OCI-LY3 (cell line): ENCODE measurements around the gene DENND1A.
A peak's percentile ranks its signal among the peaks of the same experiment; 100 is the strongest.

Experiments
- H2AFZ ChIP-seq: fragments of 200-600, 300-600 bp; shearing (Covaris generic); 2 replicates; pipeline ENCODE4 v1.6.0; 2014; ENCODE audit warnings: antibody characterized with exemption, low read depth, low read length
- H3K27ac ChIP-seq: fragments of 200-600, 300-600 bp; sonication (generic); 2 replicates; pipeline ENCODE4 v1.5.1; 2014; ENCODE audit warnings: mild to moderate bottlenecking, low read length, moderate library complexity, mixed read lengths
- H3K27me3 ChIP-seq: fragments of 200-600, 300-600 bp; sonication (generic); 2 replicates; pipeline ENCODE4 v1.6.1; 2014; ENCODE audit warnings: low read depth, low read length, mixed read lengths
- H3K36me3 ChIP-seq: fragments of 200-600, 300-600 bp; sonication (generic); replicated peaks from 2 replicates; pipeline ENCODE3; 2014; ENCODE audit warnings: low read depth, low read length, mixed read lengths
- H3K4me1 ChIP-seq: fragments of 300-600, 200-600 bp; sonication (generic); 2 replicates; pipeline ENCODE4 v1.6.1; 2014; ENCODE audit warnings: low read length, mixed read lengths
- H3K4me2 ChIP-seq: fragments of 200-600, 300-600 bp; sonication (generic); 2 replicates; pipeline ENCODE4 v1.6.1; 2014; ENCODE audit warnings: low read length, mixed read lengths
- H3K4me3 ChIP-seq: fragments of 300-600, 200-600 bp; sonication (generic); 2 replicates; pipeline ENCODE4 v1.5.1; 2014; ENCODE audit warnings: antibody characterized with exemption, mild to moderate bottlenecking, low read length, moderate library complexity
- H3K79me2 ChIP-seq: fragments of 300-600, 200-600 bp; shearing (Covaris generic); 2 replicates; pipeline ENCODE4 v1.6.1; 2014; ENCODE audit warnings: mild to moderate bottlenecking, low read length, mixed read lengths
- H3K9ac ChIP-seq: fragments of 300-600, 200-600 bp; shearing (Covaris generic); 2 replicates; pipeline ENCODE4 v1.6.0; 2014; ENCODE audit warnings: mild to moderate bottlenecking, low read length, moderate library complexity
- H3K9me3 ChIP-seq: fragments of 200-600, 300-600 bp; shearing (Covaris generic); 2 replicates; pipeline ENCODE4 v1.6.1; 2014; ENCODE audit warnings: low read length, mixed read lengths; ENCODE audit not compliant: insufficient read depth
- H4K20me1 ChIP-seq: fragments of 200-600, 300-600 bp; sonication (generic); 2 replicates; pipeline ENCODE4 v1.6.1; 2016; ENCODE audit warnings: low read length, mixed read lengths; ENCODE audit not compliant: insufficient read depth
- CTCF ChIP-seq: fragments of 200-600, 300-600 bp; sonication (generic); IDR thresholded peaks from 2 replicates; pipeline ENCODE4 v1.5.1; 2014; ENCODE audit warnings: antibody characterized with exemption, low read length, low read depth
- EZH2phosphoT487 ChIP-seq: fragments of 200-600 bp; shearing (Covaris generic); IDR thresholded peaks from 2 replicates; pipeline ENCODE4 v1.6.1; 2018; ENCODE audit warnings: antibody characterized with exemption, mixed run types, low read depth

The DENND1A gene

GRCh38 chr9:123933440-123934212, 3.7 kb upstream of the DENND1A start:
- peaks cover 13% of the 10 kb centered on the region for H3K79me2 ChIP-seq
- peaks cover 4% of the 10 kb centered on the region; the same call in 1 of the 2 replicates for H3K9me3 ChIP-seq
- no peak overlapping the region for H3K4me2 ChIP-seq
- no peak overlapping the region for H3K4me3 ChIP-seq
- no peaks in the 10 kb centered on the region for H4K20me1 ChIP-seq
- no peak overlapping the region for H2AFZ ChIP-seq
- H3K36me3 ChIP-seq, result no peaks in the 10 kb centered on the region
- H3K4me1 ChIP-seq, result peaks cover 30% of the 10 kb centered on the region
- TF ChIP-seq CTCF (no peak), EZH2phosphoT487 (no peak)
- peaks cover 29% of the 10 kb centered on the region for H3K27me3 ChIP-seq
- H3K27ac ChIP-seq, result no peak overlapping the region
- H3K9ac ChIP-seq, result no peak overlapping the region

GRCh38 chr9:123929177-123929869, 603 bp downstream of the DENND1A start:
- peak overlapping the region; percentile 98 for H3K27ac ChIP-seq
- H4K20me1 ChIP-seq, result peaks cover 36% of the 10 kb centered on the region
- peaks cover 52% of the 10 kb centered on the region for H3K4me1 ChIP-seq
- peak overlapping the region; percentile 88 for H3K4me3 ChIP-seq
- peaks cover 56% of the 10 kb centered on the region for H3K79me2 ChIP-seq
- peaks cover 10% of the 10 kb centered on the region for H3K27me3 ChIP-seq
- no peak overlapping the region for H2AFZ ChIP-seq
- H3K9me3 ChIP-seq, result no peaks in the 10 kb centered on the region
- H3K4me2 ChIP-seq, result peak overlapping the region; percentile 98
- peak overlapping the region; percentile 86 for H3K9ac ChIP-seq
- peaks cover 20% of the 10 kb centered on the region for H3K36me3 ChIP-seq
- no peak for TF ChIP-seq CTCF

GRCh38 chr9:123928533-123929176, 1.3 kb downstream of the DENND1A start:
- Histone ChIP-seq H3K9ac (peak overlapping the region; percentile 86), H3K79me2 (peaks cover 62% of the 10 kb centered on the region), H3K4me1 (peaks cover 52% of the 10 kb centered on the region), H3K36me3 (peaks cover 26% of the 10 kb centered on the region), H3K27ac (peak overlapping the region; percentile 98), H3K4me3 (peak overlapping the region; percentile 88), H3K4me2 (peak overlapping the region; percentile 98), H3K9me3 (0 out of 2 replicates have a peak, but pooled peaks cover 4% of the 10 kb centered on the region), H4K20me1 (peaks cover 42% of the 10 kb centered on the region), H2AFZ (no peak overlapping the region), H3K27me3 (peaks cover 4% of the 10 kb centered on the region)
- peak; percentile 13; the same call in 1 of the 2 replicates for TF ChIP-seq CTCF
- TF ChIP-seq EZH2phosphoT487, result no peak
